IMR-90 (cell line): ENCODE results near the gene FAM98C.

ENCODE experiments used
- BHLHE40 ChIP-seq: fragments of 150-350 bp; IDR thresholded peaks from 2 replicates; pipeline ENCODE4 v1.6.1; 2016; ENCODE audit warnings: mild to moderate bottlenecking, low read depth, low read length
- FOS ChIP-seq: fragments of 150-350 bp; IDR thresholded peaks from 2 replicates; pipeline ENCODE4 v1.6.1; 2016; ENCODE audit warnings: low read depth, low read length
- MAFK ChIP-seq: IDR thresholded peaks from 2 replicates; pipeline ENCODE4 v1.6.1; 2012; ENCODE audit warnings: low read depth, low read length, improper control_type of control experiment
- MAZ ChIP-seq: IDR thresholded peaks from 2 replicates; pipeline ENCODE4 v1.6.1; 2012; ENCODE audit warnings: low read depth, mild to moderate bottlenecking, low read length, improper control_type of control experiment, moderate library complexity, borderline replicate concordance
- POLR2A ChIP-seq: IDR thresholded peaks from 2 replicates; pipeline ENCODE4 v1.6.1; 2012; ENCODE audit warnings: mild to moderate bottlenecking, low read depth, low read length
- RAD21 ChIP-seq: IDR thresholded peaks from 2 replicates; pipeline ENCODE4 v1.6.1; 2012; ENCODE audit warnings: low read length, improper control_type of control experiment
- RCOR1 ChIP-seq: IDR thresholded peaks from 2 replicates; pipeline ENCODE4 v1.6.1; 2012; ENCODE audit warnings: mild to moderate bottlenecking, low read length, improper control_type of control experiment; ENCODE audit not compliant: insufficient replicate concordance
- RFX5 ChIP-seq: IDR thresholded peaks from 2 replicates; pipeline ENCODE4 v1.8.0; 2012; ENCODE audit warnings: low read depth, mild to moderate bottlenecking, low read length, moderate library complexity
- TF ChIP-seq, protein P1 (sequence below): conservative IDR thresholded peaks from 2 replicates; pipeline ENCODE4 v1.5.1; 2012; ENCODE audit warnings: mild to moderate bottlenecking, low read depth, low read length, improper control_type of control experiment
- TF ChIP-seq, protein P2 (sequence below): fragments of 150-350 bp; IDR thresholded peaks from 2 replicates; pipeline ENCODE4 v1.6.1; 2017; ENCODE audit warnings: mild to moderate bottlenecking, antibody characterized with exemption, low read length, low read depth

DNA sequence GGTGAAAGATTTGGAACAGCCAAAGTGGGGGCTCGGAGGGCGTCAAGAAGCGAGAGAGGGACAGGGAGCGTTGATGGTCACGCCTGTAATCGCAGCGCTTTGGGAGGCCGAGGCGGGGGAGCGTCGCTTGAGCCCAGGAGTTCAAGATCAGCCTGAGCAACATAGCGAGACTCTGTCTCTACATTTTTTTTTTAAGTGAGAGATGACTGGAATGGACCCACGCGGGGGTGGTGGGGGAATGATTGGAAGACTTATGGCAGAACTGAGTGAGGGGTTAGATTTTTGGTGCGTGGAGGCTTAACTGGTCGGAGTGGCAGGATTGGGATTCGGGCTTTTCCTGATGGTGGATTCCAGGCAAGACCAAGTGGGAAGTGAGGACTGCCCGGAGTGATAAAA, 27.8 kb upstream of the FAM98C start:
- TF ChIP-seq, protein P1, sequence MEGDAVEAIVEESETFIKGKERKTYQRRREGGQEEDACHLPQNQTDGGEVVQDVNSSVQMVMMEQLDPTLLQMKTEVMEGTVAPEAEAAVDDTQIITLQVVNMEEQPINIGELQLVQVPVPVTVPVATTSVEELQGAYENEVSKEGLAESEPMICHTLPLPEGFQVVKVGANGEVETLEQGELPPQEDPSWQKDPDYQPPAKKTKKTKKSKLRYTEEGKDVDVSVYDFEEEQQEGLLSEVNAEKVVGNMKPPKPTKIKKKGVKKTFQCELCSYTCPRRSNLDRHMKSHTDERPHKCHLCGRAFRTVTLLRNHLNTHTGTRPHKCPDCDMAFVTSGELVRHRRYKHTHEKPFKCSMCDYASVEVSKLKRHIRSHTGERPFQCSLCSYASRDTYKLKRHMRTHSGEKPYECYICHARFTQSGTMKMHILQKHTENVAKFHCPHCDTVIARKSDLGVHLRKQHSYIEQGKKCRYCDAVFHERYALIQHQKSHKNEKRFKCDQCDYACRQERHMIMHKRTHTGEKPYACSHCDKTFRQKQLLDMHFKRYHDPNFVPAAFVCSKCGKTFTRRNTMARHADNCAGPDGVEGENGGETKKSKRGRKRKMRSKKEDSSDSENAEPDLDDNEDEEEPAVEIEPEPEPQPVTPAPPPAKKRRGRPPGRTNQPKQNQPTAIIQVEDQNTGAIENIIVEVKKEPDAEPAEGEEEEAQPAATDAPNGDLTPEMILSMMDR, result no peak
- TF ChIP-seq POLR2A (no peak), MAZ (no peak), FOS (no peak), MAFK (no peak), RFX5 (no peak), RAD21 (no peak), BHLHE40 (no peak), RCOR1 (no peak)
- TF ChIP-seq, protein P2, sequence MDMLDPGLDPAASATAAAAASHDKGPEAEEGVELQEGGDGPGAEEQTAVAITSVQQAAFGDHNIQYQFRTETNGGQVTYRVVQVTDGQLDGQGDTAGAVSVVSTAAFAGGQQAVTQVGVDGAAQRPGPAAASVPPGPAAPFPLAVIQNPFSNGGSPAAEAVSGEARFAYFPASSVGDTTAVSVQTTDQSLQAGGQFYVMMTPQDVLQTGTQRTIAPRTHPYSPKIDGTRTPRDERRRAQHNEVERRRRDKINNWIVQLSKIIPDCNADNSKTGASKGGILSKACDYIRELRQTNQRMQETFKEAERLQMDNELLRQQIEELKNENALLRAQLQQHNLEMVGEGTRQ, result no peak
